K562 (cell line): ENCODE measurements around the gene MFSD8. TPM values are rescaled to one million over a fixed set of nuclear protein-coding genes. Genes with fewer than 3 reads are reported as not detected.

ENCODE experiments used
- CREM ChIP-seq: IDR thresholded peaks from 2 replicates; pipeline ENCODE4 v1.6.1; 2014; ENCODE audit warnings: antibody characterized with exemption, low read depth
- EP300 ChIP-seq: IDR thresholded peaks from 2 replicates; pipeline ENCODE4 v1.6.1; 2012; ENCODE audit warnings: low read length, improper control_type of control experiment
- EWSR1 ChIP-seq: fragments of 450-650 bp; IDR thresholded peaks from 2 replicates; pipeline ENCODE4 v1.6.1; 2018; ENCODE audit warnings: borderline replicate concordance, mild to moderate bottlenecking, low read depth, moderate library complexity; ENCODE audit not compliant: partially characterized antibody
- HNRNPH1 ChIP-seq: fragments of 200-400 bp; formaldehyde crosslinking; optimal IDR thresholded peaks from 2 replicates; pipeline ENCODE3; 2017; ENCODE audit warnings: low read depth, mild to moderate bottlenecking, low read length, moderate library complexity
- MEIS2 ChIP-seq: fragments of 450-650 bp; IDR thresholded peaks from 2 replicates; pipeline ENCODE4 v1.6.1; 2014; ENCODE audit warnings: mild to moderate bottlenecking; ENCODE audit not compliant: partially characterized antibody
- NCOA6 ChIP-seq: fragments of 450-650 bp; IDR thresholded peaks from 2 replicates; pipeline ENCODE4 v1.6.1; 2017; ENCODE audit warnings: mild to moderate bottlenecking
- TCFL5 ChIP-seq: fragments of 250-450 bp; sonication (Bioruptor Pico); conservative IDR thresholded peaks from 2 replicates; pipeline ENCODE4 v1.6.1; 2021; ENCODE audit warnings: mild to moderate bottlenecking, moderate library complexity, matching md5 sums
- TOE1 ChIP-seq, 2 experiments: fragments of 450-650 bp in 1 of 2; sonication (generic) in 1 of 2; formaldehyde crosslinking in 1 of 2; IDR thresholded peaks; 2 replicates each; pipeline versions ENCODE4 v1.7.1 to v1.8.0; 2016 to 2022; ENCODE audit warnings: borderline replicate concordance in 2 of 2, mild to moderate bottlenecking in 2 of 2, antibody characterized with exemption in 1 of 2, inconsistent platforms in 1 of 2, low read depth in 1 of 2, missing genetic modification reagents in 1 of 2, moderate library complexity in 1 of 2
- ZBTB8A ChIP-seq: fragments of 450-650 bp; IDR thresholded peaks from 2 replicates; pipeline ENCODE4 v1.6.1; 2018; ENCODE audit warnings: mild to moderate bottlenecking, moderate library complexity; ENCODE audit not compliant: partially characterized antibody
- ZFX ChIP-seq: sonication (generic); formaldehyde crosslinking; IDR thresholded peaks from 2 replicates; pipeline ENCODE4 v1.8.0; 2022; ENCODE audit warnings: mild to moderate bottlenecking, missing genetic modification reagents, moderate library complexity
- ZKSCAN8 ChIP-seq: fragments of 200-800 bp; sonication (Bioruptor generic); IDR thresholded peaks from 2 replicates; pipeline ENCODE4 v1.6.1; 2016; ENCODE audit warnings: missing genetic modification characterization, missing compliant biosample characterization
- ZNF174 ChIP-seq: fragments of 250-450 bp; sonication (Bioruptor Pico); IDR thresholded peaks from 2 replicates; pipeline ENCODE4 v1.4.0; 2020; ENCODE audit warnings: mild to moderate bottlenecking
- polyA plus RNA-seq, 8 experiments: library from polyadenylated mRNA; depleted of rRNA in 4 of 8; stranded (reverse) in 5 of 8; unstranded in 3 of 8; fragments of >200 nt; fragmentation: Nextera tagmentation in 2 of 8; fragmentation: Illumina TruSeq in 1 of 8; extraction: Ambion mirVana in 2 of 8; extraction: Trizol in 1 of 8; gene quantifications; 2 replicates each; pipeline versions ENCODE4 v1.2.1 to v1.2.3, GENCODE V29; 2011 to 2014; ENCODE audit warnings: inconsistent platforms in 1 of 8, missing spikeins in 1 of 8
- total RNA-seq, 7 experiments: library from RNA; depleted of rRNA in 6 of 7; stranded (reverse); fragments of >200 nt in 6 of 7; fragmentation: Illumina TruSeq in 2 of 7; extraction: Trizol in 2 of 7; gene quantifications; 2 replicates each; pipeline versions ENCODE4 v1.2.1 to v1.2.3, GENCODE V29; 2011 to 2021; ENCODE audit warnings: low replicate concordance in 1 of 7
- TF ChIP-seq, protein P1 (sequence below): sonication (generic); formaldehyde crosslinking; IDR thresholded peaks from 2 replicates; pipeline ENCODE4 v1.8.0; 2022; ENCODE audit warnings: mild to moderate bottlenecking, missing genetic modification reagents
- TF ChIP-seq, protein P2 (sequence below): fragments of 450-650 bp; IDR thresholded peaks from 2 replicates; pipeline ENCODE4 v1.6.1; 2018; ENCODE audit not compliant: partially characterized antibody
- TF ChIP-seq, protein P3 (sequence below): fragments of 250-450 bp; sonication (Bioruptor Pico); IDR thresholded peaks from 2 replicates; pipeline ENCODE4 v1.8.0; 2022; ENCODE audit warnings: inconsistent platforms, mild to moderate bottlenecking, moderate library complexity, borderline replicate concordance
- TF ChIP-seq, protein P4 (sequence below): sonication (generic); formaldehyde crosslinking; IDR thresholded peaks from 2 replicates; pipeline ENCODE4 v1.8.1; 2022; ENCODE audit warnings: missing genetic modification reagents
- TF ChIP-seq, protein P5 (sequence below): fragments of 250-450 bp; sonication (Bioruptor Pico); IDR thresholded peaks from 2 replicates; pipeline ENCODE4 v1.4.0; 2020; ENCODE audit warnings: borderline replicate concordance

MFSD8 gene
- total and polyA plus RNA-seq, 9 of the 15 experiments (the other 6 are each of a cell fraction or from before 2014, with no cell fraction given): 7.0 to 27.2 (median 18.7) TPM

DNA sequence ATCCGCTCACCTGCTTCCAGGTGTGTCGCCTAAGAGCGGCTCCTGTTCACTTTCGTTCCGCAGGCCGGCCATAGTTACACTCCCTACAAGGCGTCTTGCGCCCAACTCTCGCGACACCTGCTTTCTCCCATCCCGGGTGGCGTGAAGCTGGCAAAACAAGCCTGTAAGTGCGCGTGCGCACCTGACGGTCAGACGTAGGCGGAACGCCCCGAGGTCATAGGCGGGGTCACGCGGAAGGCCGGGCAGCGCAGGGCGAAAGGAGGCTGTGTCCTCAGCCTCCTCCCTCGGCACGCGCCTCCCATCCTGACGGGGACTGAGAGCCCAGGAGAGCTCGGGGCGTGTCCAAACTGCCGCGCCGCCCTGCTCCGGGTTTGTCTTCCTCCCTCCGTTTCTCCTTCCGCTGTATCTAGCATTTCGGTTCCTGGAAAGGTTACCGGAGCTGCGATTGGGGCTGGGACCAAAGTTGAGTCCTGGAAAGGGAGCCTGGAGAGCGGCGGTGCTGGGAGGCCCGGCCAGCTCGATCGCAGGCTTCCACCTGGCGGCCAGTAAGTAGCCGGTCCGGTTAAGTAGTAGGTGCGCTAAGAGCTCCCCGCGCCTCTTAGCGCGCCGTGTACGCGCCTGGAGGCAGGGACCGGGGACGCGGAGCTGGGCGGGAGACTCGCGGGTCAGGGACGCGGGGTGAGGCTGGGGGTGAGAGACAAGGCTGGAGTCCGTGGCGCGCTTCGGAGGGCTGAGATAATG, at the start of gene MFSD8, which contains the start of gene ABHD18 (continued):
- TF ChIP-seq, protein P1, sequence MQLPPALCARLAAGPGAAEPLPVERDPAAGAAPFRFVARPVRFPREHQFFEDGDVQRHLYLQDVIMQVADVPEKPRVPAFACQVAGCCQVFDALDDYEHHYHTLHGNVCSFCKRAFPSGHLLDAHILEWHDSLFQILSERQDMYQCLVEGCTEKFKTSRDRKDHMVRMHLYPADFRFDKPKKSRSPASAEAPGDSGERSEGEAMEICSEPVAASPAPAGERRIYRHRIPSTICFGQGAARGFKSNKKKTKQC (CRISPR knock-in tag): peak; percentile 91
- TF ChIP-seq EWSR1 (no peak), ZBTB8A (no peak), CREM (peak; percentile 85), ZFX (CRISPR knock-in tag) (peak; percentile 87), ZNF174 (CRISPR knock-in tag) (no peak), MEIS2 (peak; percentile 84), ZKSCAN8 (CRISPR knock-in tag) (no peak), TCFL5 (CRISPR knock-in tag) (no peak), EP300 (no peak; the same call in 1 of the 2 replicates), NCOA6 (no peak), TOE1 (IDR thresholded peaks at IDR 0.05; ENCODE audit: borderline replicate concordance) (peak; percentile 86; the same call in 1 of the 2 replicates), TOE1 (CRISPR knock-in tag; IDR thresholded peaks at IDR 0.05; ENCODE audit: borderline replicate concordance, low read depth) (no peak), HNRNPH1 (no peak)
- TF ChIP-seq, protein P2, sequence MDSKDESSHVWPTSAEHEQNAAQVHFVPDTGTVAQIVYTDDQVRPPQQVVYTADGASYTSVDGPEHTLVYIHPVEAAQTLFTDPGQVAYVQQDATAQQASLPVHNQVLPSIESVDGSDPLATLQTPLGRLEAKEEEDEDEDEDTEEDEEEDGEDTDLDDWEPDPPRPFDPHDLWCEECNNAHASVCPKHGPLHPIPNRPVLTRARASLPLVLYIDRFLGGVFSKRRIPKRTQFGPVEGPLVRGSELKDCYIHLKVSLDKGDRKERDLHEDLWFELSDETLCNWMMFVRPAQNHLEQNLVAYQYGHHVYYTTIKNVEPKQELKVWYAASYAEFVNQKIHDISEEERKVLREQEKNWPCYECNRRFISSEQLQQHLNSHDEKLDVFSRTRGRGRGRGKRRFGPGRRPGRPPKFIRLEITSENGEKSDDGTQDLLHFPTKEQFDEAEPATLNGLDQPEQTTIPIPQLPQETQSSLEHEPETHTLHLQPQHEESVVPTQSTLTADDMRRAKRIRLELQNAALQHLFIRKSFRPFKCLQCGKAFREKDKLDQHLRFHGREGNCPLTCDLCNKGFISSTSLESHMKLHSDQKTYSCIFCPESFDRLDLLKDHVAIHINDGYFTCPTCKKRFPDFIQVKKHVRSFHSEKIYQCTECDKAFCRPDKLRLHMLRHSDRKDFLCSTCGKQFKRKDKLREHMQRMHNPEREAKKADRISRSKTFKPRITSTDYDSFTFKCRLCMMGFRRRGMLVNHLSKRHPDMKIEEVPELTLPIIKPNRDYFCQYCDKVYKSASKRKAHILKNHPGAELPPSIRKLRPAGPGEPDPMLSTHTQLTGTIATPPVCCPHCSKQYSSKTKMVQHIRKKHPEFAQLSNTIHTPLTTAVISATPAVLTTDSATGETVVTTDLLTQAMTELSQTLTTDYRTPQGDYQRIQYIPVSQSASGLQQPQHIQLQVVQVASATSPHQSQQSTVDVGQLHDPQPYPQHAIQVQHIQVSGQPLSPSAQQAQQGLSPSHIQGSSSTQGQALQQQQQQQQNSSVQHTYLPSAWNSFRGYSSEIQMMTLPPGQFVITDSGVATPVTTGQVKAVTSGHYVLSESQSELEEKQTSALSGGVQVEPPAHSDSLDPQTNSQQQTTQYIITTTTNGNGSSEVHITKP: peak; percentile 38
- TF ChIP-seq, protein P3, sequence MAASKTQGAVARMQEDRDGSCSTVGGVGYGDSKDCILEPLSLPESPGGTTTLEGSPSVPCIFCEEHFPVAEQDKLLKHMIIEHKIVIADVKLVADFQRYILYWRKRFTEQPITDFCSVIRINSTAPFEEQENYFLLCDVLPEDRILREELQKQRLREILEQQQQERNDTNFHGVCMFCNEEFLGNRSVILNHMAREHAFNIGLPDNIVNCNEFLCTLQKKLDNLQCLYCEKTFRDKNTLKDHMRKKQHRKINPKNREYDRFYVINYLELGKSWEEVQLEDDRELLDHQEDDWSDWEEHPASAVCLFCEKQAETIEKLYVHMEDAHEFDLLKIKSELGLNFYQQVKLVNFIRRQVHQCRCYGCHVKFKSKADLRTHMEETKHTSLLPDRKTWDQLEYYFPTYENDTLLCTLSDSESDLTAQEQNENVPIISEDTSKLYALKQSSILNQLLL (CRISPR knock-in tag): no peak
- TF ChIP-seq, protein P4, sequence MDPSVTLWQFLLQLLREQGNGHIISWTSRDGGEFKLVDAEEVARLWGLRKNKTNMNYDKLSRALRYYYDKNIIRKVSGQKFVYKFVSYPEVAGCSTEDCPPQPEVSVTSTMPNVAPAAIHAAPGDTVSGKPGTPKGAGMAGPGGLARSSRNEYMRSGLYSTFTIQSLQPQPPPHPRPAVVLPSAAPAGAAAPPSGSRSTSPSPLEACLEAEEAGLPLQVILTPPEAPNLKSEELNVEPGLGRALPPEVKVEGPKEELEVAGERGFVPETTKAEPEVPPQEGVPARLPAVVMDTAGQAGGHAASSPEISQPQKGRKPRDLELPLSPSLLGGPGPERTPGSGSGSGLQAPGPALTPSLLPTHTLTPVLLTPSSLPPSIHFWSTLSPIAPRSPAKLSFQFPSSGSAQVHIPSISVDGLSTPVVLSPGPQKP: no peak
- TF ChIP-seq, protein P5, sequence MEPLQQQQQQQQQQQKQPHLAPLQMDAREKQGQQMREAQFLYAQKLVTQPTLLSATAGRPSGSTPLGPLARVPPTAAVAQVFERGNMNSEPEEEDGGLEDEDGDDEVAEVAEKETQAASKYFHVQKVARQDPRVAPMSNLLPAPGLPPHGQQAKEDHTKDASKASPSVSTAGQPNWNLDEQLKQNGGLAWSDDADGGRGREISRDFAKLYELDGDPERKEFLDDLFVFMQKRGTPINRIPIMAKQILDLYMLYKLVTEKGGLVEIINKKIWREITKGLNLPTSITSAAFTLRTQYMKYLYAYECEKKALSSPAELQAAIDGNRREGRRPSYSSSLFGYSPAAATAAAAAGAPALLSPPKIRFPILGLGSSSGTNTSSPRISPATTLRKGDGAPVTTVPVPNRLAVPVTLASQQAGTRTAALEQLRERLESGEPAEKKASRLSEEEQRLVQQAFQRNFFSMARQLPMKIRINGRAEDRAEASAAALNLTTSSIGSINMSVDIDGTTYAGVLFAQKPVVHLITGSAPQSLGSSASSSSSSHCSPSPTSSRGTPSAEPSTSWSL (CRISPR knock-in tag): no peak
